Measurements from ENCODE around the gene ZNF106.

The ZNF106 gene

GRCh38 chr15:42413920-42414319 lies 77.0 kb downstream of the ZNF106 start:
- DNase-seq: no peak
- intact Hi-C loops (cut with DNase I): no loop called here

GRCh38 chr15:42411884-42412283 lies 79.1 kb downstream of the ZNF106 start:
- intact Hi-C loops (cut with DNase I): no loop called here
- DNase-seq: peak in 1 of 10 donors; percentile 61

GRCh38 chr15:42409011-42409410 lies 81.9 kb downstream of the ZNF106 start:
- peak in 1 of 10 donors; percentile 30 for DNase-seq
- intact Hi-C loops (cut with DNase I): loop anchor here (10.0 kb wide), 1 partner anchor 56 kb away; no protein-coding TSS in a partner anchor

GRCh38 chr15:42408178-42408577 lies 82.8 kb downstream of the ZNF106 start:
- intact Hi-C loops (cut with DNase I): loop anchor here (10.0 kb wide), 1 partner anchor 57 kb away; no protein-coding TSS in a partner anchor
- DNase-seq: peak in 1 of 10 donors; percentile 69

GRCh38 chr15:42405863-42406482 lies 85.0 kb downstream of the ZNF106 start:
- no peak for DNase-seq
- intact Hi-C loops (cut with DNase I): loop anchor here (10.0 kb wide), 1 partner anchor 59 kb away; no protein-coding TSS in a partner anchor

- DNase-seq: peak; percentile 53 to 97 (median 82)
- intact Hi-C loops (cut with DNase I): loop anchor here (10.0 kb wide), 1 partner anchor 60 kb away; no protein-coding TSS in a partner anchor
Measured at GRCh38 chr15:42404461-42405235, 86.3 kb downstream of the ZNF106 start.

GRCh38 chr15:42403389-42403788 lies 87.6 kb downstream of the ZNF106 start:
- intact Hi-C loops (cut with DNase I): loop anchor here (10.0 kb wide), 1 partner anchor 61 kb away; no protein-coding TSS in a partner anchor
- DNase-seq: peak in 1 of 10 donors; percentile 65

- no peak for DNase-seq
- intact Hi-C loops (cut with DNase I): loop anchor here (10.0 kb wide), 1 partner anchor 62 kb away; no protein-coding TSS in a partner anchor
Measured at GRCh38 chr15:42402455-42403205, 88.3 kb downstream of the ZNF106 start.

GRCh38 chr15:42401544-42402454 lies 89.1 kb downstream of the ZNF106 start:
- no peak for DNase-seq
- intact Hi-C loops (cut with DNase I): loop anchor here (10.0 kb wide), 1 partner anchor 63 kb away; no protein-coding TSS in a partner anchor

GRCh38 chr15:42395838-42396237 lies 95.1 kb downstream of the ZNF106 start:
- no peak for DNase-seq
- intact Hi-C loops (cut with DNase I): no loop called here

- intact Hi-C loops (cut with DNase I): no loop called here
- no peak for DNase-seq
Measured at GRCh38 chr15:42394106-42394505, 96.8 kb downstream of the ZNF106 start.

GRCh38 chr15:42392309-42393024 lies 98.5 kb downstream of the ZNF106 start:
- no peak for DNase-seq
- intact Hi-C loops (cut with DNase I): no loop called here

- intact Hi-C loops (cut with DNase I): no loop called here
- DNase-seq: no peak
Measured at GRCh38 chr15:42387603-42388002, 103.3 kb downstream of the ZNF106 start.

- intact Hi-C loops (cut with DNase I): no loop called here
- no peak for DNase-seq
Measured at GRCh38 chr15:42385980-42386700, 104.8 kb downstream of the ZNF106 start.

GRCh38 chr15:42385206-42385979 lies 105.5 kb downstream of the ZNF106 start:
- peak in 2 of 10 donors; percentile 28 to 38 for DNase-seq
- intact Hi-C loops (cut with DNase I): no loop called here

- intact Hi-C loops (cut with DNase I): no loop called here
- no peak for DNase-seq
Measured at GRCh38 chr15:42384597-42384996, 106.3 kb downstream of the ZNF106 start.

GRCh38 chr15:42378011-42378410 lies 112.9 kb downstream of the ZNF106 start:
- intact Hi-C loops (cut with DNase I): no loop called here
- DNase-seq: no peak

GRCh38 chr15:42375941-42376340 lies 115.0 kb downstream of the ZNF106 start:
- intact Hi-C loops (cut with DNase I): no loop called here
- no peak for DNase-seq

Data from posterior cingulate gyrus (tissue), 11 donors.